ENCODE data around the gene ZNF30. TPM values are rescaled to one million over a fixed set of nuclear protein-coding genes. Genes with fewer than 3 reads are reported as not detected.

Gene ZNF30
- total and polyA plus RNA-seq, 2 of the 4 experiments (the other 2 are of a cell fraction) = 1.3 to 2.9 TPM

- Histone ChIP-seq H3K36me3 (ENCODE audit: control insufficient read depth, insufficient read depth, low read length) (no peaks in the 10 kb centered on the region), H3K9me1 (ENCODE audit: insufficient read depth, low read length) (no peaks in the 10 kb centered on the region), H3K79me1 (ENCODE audit: low read depth in 1 of 2, low read length in 2 of 2) (no peaks in the 10 kb centered on the region), H4K5ac (ENCODE audit: low read depth, low read length) (no peak overlapping the region), H3K4me2 (ENCODE audit: low read depth, low read length) (no peak overlapping the region), H4K8ac (ENCODE audit: low read depth in 2 of 2, low read length in 2 of 2) (no peak overlapping the region), H3K27me3 (ENCODE audit: control insufficient read depth, insufficient read depth, low read length) (peaks cover 14% of the 10 kb centered on the region), H2BK120ac (ENCODE audit: low read depth, low read length) (no peak overlapping the region), H3K27ac (ENCODE audit: insufficient read depth, low read length) (no peak overlapping the region), H2BK5ac (ENCODE audit: low read depth, low read length, poor library complexity, severe bottlenecking) (no peak overlapping the region), H3K9ac (ENCODE audit: low read depth, low read length) (no peak overlapping the region), H3K56ac (ENCODE audit: extremely low read depth, insufficient read depth, low read length) (no peak overlapping the region), H4K20me1 (ENCODE audit: insufficient read depth, low read length) (no peaks in the 10 kb centered on the region), H3K4me3 (ENCODE audit: insufficient read depth, low read depth, low read length) (no peak overlapping the region), H4K91ac (ENCODE audit: insufficient read depth, low read depth, low read length) (no peak overlapping the region), H2BK20ac (ENCODE audit: low read depth, low read length) (no peak overlapping the region), H3K4ac (ENCODE audit: low read depth, low read length) (no peak overlapping the region), H2AK5ac (ENCODE audit: low read depth, low read length) (no peak overlapping the region), H3K14ac (replicated peaks; ENCODE audit: low read depth, low read length) (no peak overlapping the region), H3K4me1 (ENCODE audit: control insufficient read depth, insufficient read depth, low read length) (no peaks in the 10 kb centered on the region), H3K18ac (ENCODE audit: low read depth, low read length) (no peak overlapping the region), H2AK9ac (replicated peaks; ENCODE audit: low read depth, low read length, poor library complexity) (no peak overlapping the region), H2AFZ (replicated peaks; ENCODE audit: low read length, poor library complexity) (no peak overlapping the region), H3K9me3 (ENCODE audit: control insufficient read depth, insufficient read depth, low read length) (peaks cover 9% of the 10 kb centered on the region), H2BK15ac (ENCODE audit: low read depth, low read length) (no peak overlapping the region), H3K23ac (ENCODE audit: low read depth, low read length) (no peak overlapping the region)
- ChIA-PET POLR2A (ENCODE audit: unreplicated experiment) (no interaction called here), CTCF (no interaction called here)
- ATAC-seq (ENCODE audit: low read depth) (no peak), DNase-seq (no peak)
- dilution Hi-C loops (cut with HindIII; ENCODE audit: low sequenced_read_pairs, unreplicated experiment) (no loop called here), in situ Hi-C loops (cut with MboI; ENCODE audit: low sequenced_read_pairs) (no loop called here), intact Hi-C loops (cut with micrococcal nuclease) (no loop called here)
- BruUV-seq (replicated peaks) = no TSS peak
- no CpG with 5 or more reads among the region's 5 CpGs for WGBS, 2 experiments (ENCODE audit: extremely low coverage in 2 of 2, insufficient read length in 1 of 2)
- TF ChIP-seq MAZ (IDR thresholded peaks at IDR 0.05; ENCODE audit: borderline replicate concordance, low read depth, low read length) = no peak
- no peak for TF ChIP-seq FOS (IDR thresholded peaks at IDR 0.05; ENCODE audit: low read depth, low read length)
- TF ChIP-seq MXI1 (IDR thresholded peaks at IDR 0.05; ENCODE audit: borderline replicate concordance, low read depth, low read length) = no peak
- no peak for TF ChIP-seq NFE2L2 (IDR thresholded peaks at IDR 0.05; ENCODE audit: low read depth, low read length)
- TF ChIP-seq ELK1 (IDR thresholded peaks at IDR 0.05; ENCODE audit: borderline replicate concordance, low read depth, low read length) = no peak
- TF ChIP-seq SMC3 (IDR thresholded peaks at IDR 0.05; ENCODE audit: low read depth, low read length) = no peak
- TF ChIP-seq POLR2A (IDR thresholded peaks at IDR 0.05; ENCODE audit: low read depth, low read length) = no peak
- TF ChIP-seq CEBPB (IDR thresholded peaks at IDR 0.05; ENCODE audit: low read depth, low read length) = no peak
- no peak for TF ChIP-seq MAFK (IDR thresholded peaks at IDR 0.05; ENCODE audit: low read depth, low read length)
- no peak for TF ChIP-seq CTCF (conservative IDR thresholded peaks at IDR 0.05; ENCODE audit: low read depth, low read length)
- TF ChIP-seq BHLHE40 (IDR thresholded peaks at IDR 0.05; ENCODE audit: low read depth, low read length) = no peak
- TF ChIP-seq RAD21 (IDR thresholded peaks at IDR 0.05; ENCODE audit: low read length) = no peak
- no peak for TF ChIP-seq RFX5 (IDR thresholded peaks at IDR 0.05; ENCODE audit: low read depth, low read length)
- TF ChIP-seq USF2 (IDR thresholded peaks at IDR 0.05; ENCODE audit: low read depth, low read length) = no peak
- no peak for TF ChIP-seq CHD1 (IDR thresholded peaks at IDR 0.05; ENCODE audit: low read depth, low read length)
Measured at GRCh38 chr19:34974646-34975045, 47.9 kb downstream of the ZNF30 start.
